ENCODE measurements around the gene PRKCE. TPM values are rescaled to one million over a fixed set of nuclear protein-coding genes. Genes with fewer than 3 reads are reported as not detected.

Gene PRKCE
- total RNA-seq, 3 donors from 2014 or later (not counting 1 experiment from before 2014, with no cell fraction given) = 35.2 to 42.1 (median 38.6) TPM

GRCh38 chr2:46119453-46119852, 468.0 kb downstream of the PRKCE start:
- TF ChIP-seq CTCF (IDR thresholded peaks at IDR 0.05) = no peak
- intact Hi-C loops (cut with micrococcal nuclease) = no loop called here
- ATAC-seq = no peak
- no peak overlapping the region for H3K27ac ChIP-seq (ENCODE audit: low read length)
- no peak overlapping the region for H3K27ac Mint-ChIP-seq
- H3K4me3 Mint-ChIP-seq = no peak overlapping the region
- H3K36me3 ChIP-seq (ENCODE audit: control insufficient read depth, insufficient read depth, low read length) = no peaks in the 10 kb centered on the region
- no peaks in the 10 kb centered on the region for H3K9me3 ChIP-seq (ENCODE audit: control insufficient read depth, insufficient read depth, low read length)
- no peaks in the 10 kb centered on the region for H3K27me3 ChIP-seq (ENCODE audit: control insufficient read depth, insufficient read depth, low read length)
- no peaks in the 10 kb centered on the region for H3K4me1 ChIP-seq (ENCODE audit: control insufficient read depth, insufficient read depth, low read length)
- no peaks in the 10 kb centered on the region for H3K36me3 Mint-ChIP-seq
- no peaks in the 10 kb centered on the region for H3K9me3 Mint-ChIP-seq
- no peak overlapping the region for H3K4me3 ChIP-seq (ENCODE audit: low read length)
- DNase-seq = no peak
- H3K4me1 Mint-ChIP-seq = peaks cover 15 to 26% of the 10 kb centered on the region in 2 donors
- no peaks in the 10 kb centered on the region for H3K27me3 Mint-ChIP-seq (ENCODE audit: low read depth in 2 of 2)
- 100% methylated on average over 4 of the region's 5 CpGs for WGBS (ENCODE audit: insufficient coverage)

GRCh38 chr2:46120792-46121555, 469.5 kb downstream of the PRKCE start:
- Mint-ChIP-seq H3K27me3 (ENCODE audit: low read depth in 2 of 2) (no peaks in the 10 kb centered on the region), H3K9me3 (no peaks in the 10 kb centered on the region), H3K4me1 (peaks cover 15 to 26% of the 10 kb centered on the region in 2 donors), H3K4me3 (no peak overlapping the region), H3K27ac (no peak overlapping the region), H3K36me3 (no peaks in the 10 kb centered on the region)
- ATAC-seq (no peak), DNase-seq (no peak)
- no peak overlapping the region for H3K4me3 ChIP-seq (ENCODE audit: low read length)
- no peaks in the 10 kb centered on the region for H3K27me3 ChIP-seq (ENCODE audit: control insufficient read depth, insufficient read depth, low read length)
- intact Hi-C loops (cut with micrococcal nuclease) = no loop called here
- WGBS (ENCODE audit: insufficient coverage) = 77% methylated on average over 4 of the region's 5 CpGs
- no peak overlapping the region for H3K27ac ChIP-seq (ENCODE audit: low read length)
- no peak for TF ChIP-seq CTCF (IDR thresholded peaks at IDR 0.05)
- no peaks in the 10 kb centered on the region for H3K36me3 ChIP-seq (ENCODE audit: control insufficient read depth, insufficient read depth, low read length)
- no peaks in the 10 kb centered on the region for H3K4me1 ChIP-seq (ENCODE audit: control insufficient read depth, insufficient read depth, low read length)
- H3K9me3 ChIP-seq (ENCODE audit: control insufficient read depth, insufficient read depth, low read length) = no peaks in the 10 kb centered on the region

GRCh38 chr2:46122318-46122976, 471.0 kb downstream of the PRKCE start:
- DNase-seq (no peak), ATAC-seq (no peak)
- Mint-ChIP-seq H3K4me1 (peaks cover 15 to 26% of the 10 kb centered on the region in 2 donors), H3K27me3 (ENCODE audit: low read depth in 2 of 2) (no peaks in the 10 kb centered on the region), H3K4me3 (no peak overlapping the region), H3K27ac (no peak overlapping the region), H3K9me3 (no peaks in the 10 kb centered on the region), H3K36me3 (no peaks in the 10 kb centered on the region)
- Histone ChIP-seq H3K27me3 (ENCODE audit: control insufficient read depth, insufficient read depth, low read length) (no peaks in the 10 kb centered on the region), H3K4me1 (ENCODE audit: control insufficient read depth, insufficient read depth, low read length) (no peaks in the 10 kb centered on the region), H3K9me3 (ENCODE audit: control insufficient read depth, insufficient read depth, low read length) (no peaks in the 10 kb centered on the region), H3K4me3 (ENCODE audit: low read length) (no peak overlapping the region), H3K27ac (ENCODE audit: low read length) (no peak overlapping the region), H3K36me3 (ENCODE audit: control insufficient read depth, insufficient read depth, low read length) (no peaks in the 10 kb centered on the region)
- 92% methylated on average over 5 of the region's 5 CpGs for WGBS (ENCODE audit: insufficient coverage)
- intact Hi-C loops (cut with micrococcal nuclease) = no loop called here
- no peak for TF ChIP-seq CTCF (IDR thresholded peaks at IDR 0.05)
